Heart right ventricle (tissue), 16 donors: ENCODE results near the gene RGS6. TPM values are rescaled to one million over a fixed set of nuclear protein-coding genes. Genes with fewer than 3 reads are reported as not detected.

Experiments used
- ATAC-seq, 8 donors: fragments of 200-7000 bp; cut with Tn5 transposase; one replicate each; pipeline ENCODE4 v1.9.1; 2020; ENCODE audit warnings: mild to moderate bottlenecking in 8 of 8, moderate library complexity in 8 of 8, moderate number of reproducible peaks in 1 of 8
- DNase-seq, 2 donors: peaks; one replicate each; pipeline ENCODE4 v3.0.0-alpha.2; 2020
- H3K27ac ChIP-seq, 10 donors: fragments of 200-600 bp; sonication (generic) in 2 of 10; one replicate each; pipeline versions ENCODE4 v1.5.0 to v1.8.0; 2020 to 2022; ENCODE audit warnings: mild to moderate bottlenecking in 3 of 10
- H3K27me3 ChIP-seq, 7 donors: fragments of 200-600 bp; one replicate each; pipeline ENCODE4 v1.8.0; 2021 to 2022; ENCODE audit warnings: mild to moderate bottlenecking in 2 of 7
- H3K36me3 ChIP-seq, 9 donors: fragments of 200-600 bp; sonication (generic) in 1 of 9; one replicate each; pipeline versions ENCODE4 v1.5.0 to v1.8.0; 2020 to 2022; ENCODE audit warnings: mild to moderate bottlenecking in 2 of 9
- H3K4me1 ChIP-seq, 9 donors: fragments of 200-600 bp; sonication (generic) in 1 of 9; one replicate each; pipeline versions ENCODE4 v1.5.0 to v1.8.0; 2020 to 2022; ENCODE audit warnings: mild to moderate bottlenecking in 4 of 9
- H3K4me3 ChIP-seq, 10 donors: fragments of 200-600 bp; sonication (generic) in 2 of 10; one replicate each; pipeline versions ENCODE4 v1.5.0 to v1.8.0; 2020 to 2022; ENCODE audit warnings: mild to moderate bottlenecking in 7 of 10, moderate library complexity in 2 of 10
- H3K9me3 ChIP-seq, 11 donors: fragments of 200-600 bp in 10 of 11; sonication (generic) in 2 of 11; one replicate each; pipeline versions ENCODE4 v1.5.0 to v1.8.0; 2013 to 2022; ENCODE audit warnings: mild to moderate bottlenecking in 2 of 11, control low read depth in 1 of 11, moderate library complexity in 1 of 11
- CTCF ChIP-seq, 9 donors: fragments of 200-600 bp; sonication (generic) in 2 of 9; IDR thresholded peaks; one replicate each; pipeline versions ENCODE4 v1.5.0 to v1.8.0; 2021 to 2022; ENCODE audit warnings: antibody characterized with exemption in 9 of 9, mild to moderate bottlenecking in 5 of 9, moderate library complexity in 1 of 9
- WGBS, 2 donors: extraction: QIAGEN DNeasy Blood & Tissue Kit; methylation state at CpG; one replicate each; pipeline ENCODE4 v1.1.7; 2013; ENCODE audit warnings: inconsistent platforms in 1 of 2; 5-methylcytosine and 5-hydroxymethylcytosine counted together
- intact Hi-C, 10 donors: fragments of 100-400 bp; cut with DNase I; formaldehyde crosslinking; loops; one replicate each; pipeline versions ENCODE4 v1.11.1 to v1.14.2; 2022
- polyA plus RNA-seq, 2 donors: library from polyadenylated mRNA; stranded (reverse); fragments of 200-250 nt; gene quantifications; one replicate each; pipeline ENCODE4 v1.2.3, GENCODE V29; 2013
- total RNA-seq, 10 donors: library from RNA; stranded (reverse); fragmentation: NEBNext Ultra II Directional in 3 of 10; extraction: Animal tissue kit (Norgen Biotek cat#: 25700) in 3 of 10; gene quantifications; one replicate each; pipeline versions ENCODE4 v1.2.1 to v1.2.4, GENCODE V29; 2021 to 2023
- donor health status: Arrhythmogenic right ventricular cardiomyopathy.
- donor health status: ischemic (EF 13 %, LVEDD 7.1; RV severe dilation, severe dysfunction).
- donor health status: healthy with polysubstance abuse.
- donor health status: DM: no; HTN: yes; CAD: no.
- donor health status: DM: no; HTN: no; CAD: no.
- donor health status: ischemic (EF 25% LVEDD 6.9; RV normal size, moderate dysfunction).
- donor health status: ischemic (EF 25% LVEDD 5.7; RV mildly dilated, moderate dysfunction).
- donor health status: healthy.
- donor health status: DM: yes; HTN: yes; CAD: no.
- donor health status: Ischemic cardiomyopathy.
- donor health status: ischemic (EF 35%, LVEDD 5.7; RV mildly dilated, moderate dysfunction).
- donor health status: nonischemic (EF 11% LVEDD 7.7; RV severe dilation, severe dysfunction).
- donor health status: DM: yes; HTN: yes; CAD: no.
- donor health status: PGD.
- donor health status: ischemic (EF 29% LVEDD 5.4; RV normal size, mild dysfunction).
- donor health status: nonischemic (EF 23%, LVEDD 6.1; RV moderate dilation, normal function).

Gene RGS6
- total and polyA plus RNA-seq, 12 donors: 1.2 to 31.9 (median 19.0) TPM

- no peak for ATAC-seq
- H3K4me3 ChIP-seq: no peak overlapping the region
- intact Hi-C loops: no loop called here
Observed at GRCh38 chr14:72275242-72275641, 343.0 kb downstream of the RGS6 start.

GRCh38 chr14:72278316-72278715, 346.1 kb downstream of the RGS6 start:
- Histone ChIP-seq H3K4me3 (no peak overlapping the region), H3K4me1 (no peaks in the 10 kb centered on the region), H3K9me3 (peaks cover 0 to 8% (median 4%) of the 10 kb centered on the region in 11 donors), H3K27me3 (no peaks in the 10 kb centered on the region), H3K36me3 (no peaks in the 10 kb centered on the region), H3K27ac (no peak overlapping the region)
- intact Hi-C loops: no loop called here
- 95 to 96% methylated on average over 3 of the region's 3 CpGs for WGBS, 2 donors
- no peak for TF ChIP-seq CTCF (IDR thresholded peaks at IDR 0.05)
- DNase-seq: no peak
- no peak for ATAC-seq

More at GRCh38 chr14:72275242-72275641, 343.0 kb downstream of the RGS6 start:
- H3K27me3 ChIP-seq: no peaks in the 10 kb centered on the region
- no peaks in the 10 kb centered on the region for H3K36me3 ChIP-seq
- TF ChIP-seq CTCF (IDR thresholded peaks at IDR 0.05): no peak
- DNase-seq: no peak
- peaks cover 0 to 5% (median 0%) of the 10 kb centered on the region in 11 donors for H3K9me3 ChIP-seq
- WGBS, 2 donors: 92 to 95% methylated on average over 1 of the region's 1 CpG
- H3K27ac ChIP-seq: no peak overlapping the region
- H3K4me1 ChIP-seq: peaks cover 0 to 3% (median 0%) of the 10 kb centered on the region in 9 donors

DNA sequence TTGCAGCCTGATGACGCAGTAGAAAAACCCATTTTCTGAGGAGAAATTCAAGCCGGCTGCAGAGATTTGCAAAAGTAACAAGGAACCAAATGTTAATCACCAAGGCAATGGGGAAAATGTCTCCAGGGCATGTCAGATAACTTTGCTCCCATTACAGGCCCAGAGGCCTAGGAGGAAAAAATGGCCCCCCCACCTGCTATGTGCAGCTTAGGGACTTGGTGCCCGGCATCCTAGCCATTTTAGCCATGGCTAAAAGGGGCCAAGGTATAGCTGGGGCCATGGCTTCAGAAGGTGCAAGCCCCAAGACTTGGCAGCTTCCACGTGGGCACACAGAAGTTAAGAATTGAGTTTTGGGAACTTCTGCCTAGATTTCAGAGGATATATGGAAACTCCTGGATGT, 351.9 kb downstream of the RGS6 start:
- Histone ChIP-seq H3K36me3 (no peaks in the 10 kb centered on the region), H3K27ac (no peak overlapping the region), H3K27me3 (no peaks in the 10 kb centered on the region), H3K4me1 (no peaks in the 10 kb centered on the region), H3K4me3 (no peak overlapping the region), H3K9me3 (peaks cover 0 to 38% (median 24%) of the 10 kb centered on the region in 11 donors)
- intact Hi-C loops: no loop called here
- DNase-seq (no peak), ATAC-seq (no peak)
- WGBS, 2 donors: 88 to 89% methylated on average over 4 of the region's 4 CpGs
- no peak for TF ChIP-seq CTCF (IDR thresholded peaks at IDR 0.05)

DNA sequence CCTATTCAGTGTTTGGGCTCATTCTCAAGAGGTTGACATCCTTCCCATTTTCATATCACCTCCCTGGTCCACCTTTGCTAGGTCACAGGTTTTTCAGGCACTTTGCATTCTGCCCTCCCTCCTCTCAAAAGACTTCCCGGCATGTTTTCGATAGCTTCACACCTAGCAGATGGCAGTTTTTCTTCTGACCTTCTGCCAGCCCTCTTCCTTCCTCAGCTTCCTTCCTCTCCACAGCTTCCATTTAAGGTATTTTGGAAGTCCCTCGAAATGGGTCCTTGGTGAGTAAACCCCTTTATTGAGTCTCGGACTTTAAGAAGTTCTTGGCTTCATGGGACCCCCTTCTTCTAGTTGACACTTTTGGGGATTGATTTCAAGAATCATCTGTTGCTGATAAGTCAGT, 358.0 kb downstream of the RGS6 start:
- Histone ChIP-seq H3K27ac (no peak overlapping the region), H3K4me1 (peaks cover 0 to 5% (median 0%) of the 10 kb centered on the region in 9 donors), H3K9me3 (peaks cover 0 to 11% (median 5%) of the 10 kb centered on the region in 11 donors), H3K36me3 (no peaks in the 10 kb centered on the region), H3K4me3 (no peak overlapping the region), H3K27me3 (no peaks in the 10 kb centered on the region)
- ATAC-seq (no peak), DNase-seq (no peak)
- 59 to 63% methylated on average over 4 of the region's 4 CpGs for WGBS, 2 donors
- no peak for TF ChIP-seq CTCF (IDR thresholded peaks at IDR 0.05)
- intact Hi-C loops: loop anchor here in 7 of 10 donors (5.0 to 10.0 kb wide), 5 partner anchors 265 to 568 kb away; partner anchors contain the start of gene RGS6 (in 5 of the 7)
